Uterus (tissue), 4 donors: Measurements from ENCODE around the gene FBXL19. TPM values are rescaled to one million over a fixed set of nuclear protein-coding genes. Genes with fewer than 3 reads are reported as not detected.

ENCODE experiments used
- DNase-seq, 2 donors: peaks; one replicate each; pipeline ENCODE4 v3.0.0-alpha.2; 2019 to 2020
- H3K27ac ChIP-seq, 2 donors: fragments of 200-600 bp; sonication (generic); 1 replicate in 1 of 2; 2 replicates in 1 of 2; pipeline ENCODE4 v1.5.1; 2016 to 2018
- H3K27me3 ChIP-seq, 2 donors: fragments of 200-600 bp; sonication (generic); one replicate each; pipeline ENCODE4 v1.5.1; 2018 to 2019; ENCODE audit warnings: control low read depth in 1 of 2
- H3K36me3 ChIP-seq, 2 donors: fragments of 200-600 bp; sonication (generic); one replicate each; pipeline ENCODE4 v1.5.1; 2019; ENCODE audit warnings: control low read depth in 1 of 2
- H3K4me1 ChIP-seq, 2 donors: fragments of 200-600 bp; sonication (generic); one replicate each; pipeline ENCODE4 v1.5.1; 2018 to 2019; ENCODE audit warnings: control low read depth in 1 of 2
- H3K4me3 ChIP-seq, 2 donors: fragments of 200-600 bp; sonication (generic); 1 replicate in 1 of 2; 2 replicates in 1 of 2; pipeline ENCODE4 v1.5.1; 2018 to 2019; ENCODE audit warnings: mild to moderate bottlenecking in 1 of 2
- H3K9me3 ChIP-seq, 2 donors: fragments of 200-600 bp; sonication (generic); one replicate each; pipeline ENCODE4 v1.5.1; 2019; ENCODE audit warnings: control low read depth in 1 of 2
- POLR2A ChIP-seq, 2 donors: fragments of 450-650 bp; IDR thresholded peaks; one replicate each; pipeline ENCODE4 v1.6.1; 2016; ENCODE audit warnings: antibody characterized with exemption in 2 of 2, mild to moderate bottlenecking in 1 of 2, moderate library complexity in 1 of 2
- intact Hi-C: fragments of 100-400 bp; cut with DNase I; formaldehyde crosslinking; loops from one replicate; pipeline ENCODE4 v1.15.1; 2023; ENCODE audit warnings: low total_unique reads
- total RNA-seq, 4 donors: library from RNA; depleted of rRNA in 3 of 4; stranded (reverse); fragments of >200 nt in 3 of 4; gene quantifications; one replicate each; pipeline versions ENCODE4 v1.1.0 to v1.2.4, GENCODE V29; 2014 to 2023
- TF ChIP-seq, protein P1 (sequence below), 4 experiments: fragments of 200-600 bp in 2 of 4; fragments of 450-650 bp in 2 of 4; sonication (generic) in 2 of 4; IDR thresholded peaks; one replicate each; pipeline ENCODE4 v1.5.1; 2016 to 2019; ENCODE audit warnings: antibody characterized with exemption in 4 of 4, mild to moderate bottlenecking in 2 of 4, moderate library complexity in 1 of 4
- donor health status: DM: yes; HTN: yes; CAD: no.

The FBXL19 gene
- total RNA-seq, 4 donors from 2014 or later, result 3.8 to 25.4 (median 19.0) TPM

DNA sequence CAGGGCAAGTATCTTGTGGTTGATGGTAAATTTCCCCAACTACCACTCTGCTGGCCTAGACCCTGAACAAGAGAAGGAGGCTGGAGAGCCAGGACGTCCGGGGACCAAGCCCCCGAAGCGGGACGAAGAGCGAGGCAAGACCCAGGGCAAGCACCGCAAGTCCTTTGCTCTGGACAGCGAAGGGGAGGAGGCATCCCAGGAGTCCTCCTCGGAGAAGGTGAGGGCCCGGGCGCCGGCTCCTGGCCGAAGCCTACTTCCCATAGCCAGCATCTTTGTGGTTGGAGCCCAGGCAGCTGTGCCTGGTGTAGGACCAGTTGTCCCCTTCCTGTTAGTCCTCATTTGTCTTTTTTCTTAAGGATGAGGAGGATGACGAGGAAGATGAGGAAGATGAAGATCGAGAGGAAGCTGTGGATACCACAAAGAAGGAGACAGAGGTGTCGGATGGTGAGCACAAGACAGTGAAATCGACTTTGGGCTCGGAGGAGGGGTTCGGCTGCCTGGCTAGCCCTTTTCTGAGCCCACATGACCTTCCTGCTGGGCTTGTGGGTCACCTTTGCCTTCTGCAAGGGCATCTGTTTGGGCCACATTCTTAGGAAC is 46.0 kb downstream of the FBXL19 start:
- Histone ChIP-seq H3K27me3 (no peaks in the 10 kb centered on the region), H3K9me3 (no peaks in the 10 kb centered on the region), H3K36me3 (no peaks in the 10 kb centered on the region), H3K4me1 (no peaks in the 10 kb centered on the region), H3K27ac (no peak overlapping the region), H3K4me3 (no peak overlapping the region)
- DNase-seq, result no peak
- TF ChIP-seq, protein P1, sequence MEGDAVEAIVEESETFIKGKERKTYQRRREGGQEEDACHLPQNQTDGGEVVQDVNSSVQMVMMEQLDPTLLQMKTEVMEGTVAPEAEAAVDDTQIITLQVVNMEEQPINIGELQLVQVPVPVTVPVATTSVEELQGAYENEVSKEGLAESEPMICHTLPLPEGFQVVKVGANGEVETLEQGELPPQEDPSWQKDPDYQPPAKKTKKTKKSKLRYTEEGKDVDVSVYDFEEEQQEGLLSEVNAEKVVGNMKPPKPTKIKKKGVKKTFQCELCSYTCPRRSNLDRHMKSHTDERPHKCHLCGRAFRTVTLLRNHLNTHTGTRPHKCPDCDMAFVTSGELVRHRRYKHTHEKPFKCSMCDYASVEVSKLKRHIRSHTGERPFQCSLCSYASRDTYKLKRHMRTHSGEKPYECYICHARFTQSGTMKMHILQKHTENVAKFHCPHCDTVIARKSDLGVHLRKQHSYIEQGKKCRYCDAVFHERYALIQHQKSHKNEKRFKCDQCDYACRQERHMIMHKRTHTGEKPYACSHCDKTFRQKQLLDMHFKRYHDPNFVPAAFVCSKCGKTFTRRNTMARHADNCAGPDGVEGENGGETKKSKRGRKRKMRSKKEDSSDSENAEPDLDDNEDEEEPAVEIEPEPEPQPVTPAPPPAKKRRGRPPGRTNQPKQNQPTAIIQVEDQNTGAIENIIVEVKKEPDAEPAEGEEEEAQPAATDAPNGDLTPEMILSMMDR (IDR thresholded peaks at IDR 0.05), result no peak
- no peak for TF ChIP-seq POLR2A (IDR thresholded peaks at IDR 0.05)
- intact Hi-C loops, result no loop called here

DNA sequence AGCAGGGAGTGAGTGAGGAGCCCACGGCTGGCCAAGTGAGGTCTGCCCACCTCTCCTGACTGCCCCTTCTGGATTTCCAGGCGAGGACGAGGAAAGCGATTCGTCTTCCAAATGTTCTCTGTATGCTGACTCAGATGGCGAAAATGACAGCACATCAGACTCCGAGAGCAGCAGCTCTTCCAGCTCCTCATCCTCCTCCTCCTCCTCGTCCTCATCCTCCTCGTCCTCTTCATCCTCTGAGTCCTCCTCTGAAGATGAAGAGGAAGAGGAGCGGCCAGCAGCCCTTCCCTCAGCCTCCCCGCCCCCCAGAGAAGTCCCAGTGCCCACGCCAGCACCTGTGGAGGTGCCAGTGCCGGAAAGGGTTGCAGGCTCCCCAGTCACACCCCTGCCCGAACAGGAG is 47.9 kb downstream of the FBXL19 start:
- intact Hi-C loops, result no loop called here
- Histone ChIP-seq H3K9me3 (no peaks in the 10 kb centered on the region), H3K36me3 (no peaks in the 10 kb centered on the region), H3K4me1 (no peaks in the 10 kb centered on the region), H3K27ac (no peak overlapping the region), H3K27me3 (no peaks in the 10 kb centered on the region), H3K4me3 (no peak overlapping the region)
- DNase-seq, result no peak
- TF ChIP-seq POLR2A (IDR thresholded peaks at IDR 0.05), result no peak

DNA sequence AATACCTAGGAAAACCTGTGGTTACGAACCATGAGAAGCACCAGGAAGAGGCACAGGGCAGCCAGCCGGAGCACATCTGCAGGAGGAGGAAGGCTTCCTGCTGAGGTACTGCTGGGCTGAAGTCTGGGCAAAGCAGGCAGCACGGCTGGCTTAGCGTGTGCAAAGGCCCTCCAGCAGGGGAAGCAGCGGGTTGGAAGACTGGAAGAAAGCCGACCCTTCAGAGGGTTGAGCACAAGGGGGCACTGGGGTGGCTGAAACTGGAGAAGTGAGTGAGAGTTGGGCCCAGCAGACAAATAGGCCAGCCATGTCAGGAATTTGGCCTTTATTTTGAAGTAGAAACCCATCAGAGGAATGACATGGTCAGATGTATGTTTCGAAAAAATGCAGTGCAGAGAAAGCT is 49.5 kb downstream of the FBXL19 start:
- Histone ChIP-seq H3K4me1 (no peaks in the 10 kb centered on the region), H3K27me3 (no peaks in the 10 kb centered on the region), H3K36me3 (no peaks in the 10 kb centered on the region), H3K27ac (no peak overlapping the region), H3K9me3 (no peaks in the 10 kb centered on the region), H3K4me3 (no peak overlapping the region)
- TF ChIP-seq, protein P1 (IDR thresholded peaks at IDR 0.05), result no peak
- TF ChIP-seq POLR2A (IDR thresholded peaks at IDR 0.05), result no peak
- DNase-seq, result no peak
- intact Hi-C loops, result no loop called here

DNA sequence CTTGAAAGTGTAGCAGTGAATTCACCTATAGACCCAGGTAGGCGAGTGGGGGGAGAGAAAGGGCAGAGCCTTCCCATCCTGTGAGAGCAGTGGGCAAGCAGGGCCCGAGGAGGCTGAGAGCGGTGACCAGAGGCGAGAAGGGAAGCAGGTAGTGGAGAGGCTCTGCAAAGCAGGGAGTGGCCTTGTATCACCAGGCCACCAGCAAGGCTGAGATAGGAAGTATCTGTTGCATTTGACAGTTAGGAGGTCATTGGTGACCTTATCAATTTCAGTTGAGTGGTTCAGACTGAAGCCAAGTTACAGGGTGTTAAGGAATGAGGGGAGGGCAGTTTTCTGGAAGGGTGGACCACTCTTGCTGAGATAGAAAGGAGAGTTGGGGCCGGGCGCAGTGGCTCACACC is 51.0 kb downstream of the FBXL19 start:
- Histone ChIP-seq H3K4me3 (no peak overlapping the region), H3K27ac (no peak overlapping the region), H3K9me3 (no peaks in the 10 kb centered on the region), H3K4me1 (no peaks in the 10 kb centered on the region), H3K27me3 (no peaks in the 10 kb centered on the region), H3K36me3 (no peaks in the 10 kb centered on the region)
- DNase-seq, result no peak
- TF ChIP-seq POLR2A (IDR thresholded peaks at IDR 0.05), result no peak
- TF ChIP-seq, protein P1 (IDR thresholded peaks at IDR 0.05), result no peak
- intact Hi-C loops, result no loop called here

DNA sequence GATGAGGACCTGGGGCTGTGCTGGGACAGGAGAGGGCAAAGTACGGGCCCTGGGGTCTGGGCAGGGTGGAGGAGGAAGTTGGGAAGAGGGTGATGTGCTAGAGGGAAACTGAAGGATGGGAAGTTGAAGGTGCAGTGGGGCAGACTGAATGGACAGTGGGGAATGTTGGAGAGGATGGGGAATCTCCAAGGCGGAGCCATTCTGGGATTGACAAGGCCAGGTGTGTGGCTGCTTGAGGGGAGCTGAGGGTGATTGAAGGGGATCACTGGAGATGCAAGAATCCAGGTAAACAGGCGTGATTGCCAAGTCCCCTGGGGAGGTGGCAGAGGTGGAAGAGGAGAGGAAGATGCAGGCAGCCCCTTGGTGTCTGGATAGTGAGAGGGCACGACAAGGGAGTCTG is 53.1 kb downstream of the FBXL19 start:
- no peak for TF ChIP-seq POLR2A (IDR thresholded peaks at IDR 0.05)
- TF ChIP-seq, protein P1 (IDR thresholded peaks at IDR 0.05), result no peak

DNA sequence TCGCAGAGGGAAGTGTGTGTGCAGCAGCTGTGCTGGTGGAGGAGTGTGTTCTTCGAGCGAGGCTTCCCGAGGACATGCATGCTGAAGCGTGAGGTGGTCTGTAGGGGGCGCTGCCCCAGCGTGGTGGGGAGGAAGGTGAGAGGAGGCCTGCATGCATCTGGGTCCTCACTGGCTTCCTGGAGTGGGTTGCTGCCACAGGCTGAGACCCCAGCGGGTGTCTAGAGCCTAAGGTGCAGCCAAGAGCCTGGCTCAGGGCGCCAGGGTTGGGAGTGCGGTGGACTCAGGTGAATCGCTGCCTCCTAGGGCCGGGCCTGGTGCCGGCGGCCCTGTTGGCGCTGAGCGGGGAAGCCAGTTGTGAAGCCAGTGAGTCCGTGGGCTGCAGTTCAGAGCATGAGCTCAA is 54.1 kb downstream of the FBXL19 start:
- no peak overlapping the region for H3K27ac ChIP-seq
- no peaks in the 10 kb centered on the region for H3K9me3 ChIP-seq
- intact Hi-C loops, result no loop called here
- no peak for TF ChIP-seq POLR2A (IDR thresholded peaks at IDR 0.05)
- TF ChIP-seq, protein P1 (IDR thresholded peaks at IDR 0.05), result no peak
- no peaks in the 10 kb centered on the region for H3K4me1 ChIP-seq
- DNase-seq, result no peak
- no peaks in the 10 kb centered on the region for H3K36me3 ChIP-seq
- H3K27me3 ChIP-seq, result no peaks in the 10 kb centered on the region
- no peak overlapping the region for H3K4me3 ChIP-seq

More for the DNA sequence above, 53.1 kb downstream of the FBXL19 start:
- Histone ChIP-seq H3K27me3 (no peaks in the 10 kb centered on the region), H3K27ac (no peak overlapping the region), H3K4me3 (no peak overlapping the region), H3K9me3 (no peaks in the 10 kb centered on the region), H3K36me3 (no peaks in the 10 kb centered on the region), H3K4me1 (no peaks in the 10 kb centered on the region)
- intact Hi-C loops, result no loop called here
- no peak for DNase-seq
